ENCODE measurements around the gene DVL2. TPM values are rescaled to one million over a fixed set of nuclear protein-coding genes. Genes with fewer than 3 reads are reported as not detected.

Gene DVL2
- total and polyA plus RNA-seq, 8 donors, result 9.6 to 26.9 (median 16.0) TPM

- no peak overlapping the region for H3K27ac ChIP-seq
- 81 to 82% methylated on average over 23 to 24 of the region's 24 CpGs for WGBS, 2 donors
- ATAC-seq (no peak), FAIRE-seq (no peak), DNase-seq (peak in 2 of 6 donors; percentile 12 to 44)
- H3K27me3 ChIP-seq, result no peaks in the 10 kb centered on the region
- H3K4me1 ChIP-seq, result no peaks in the 10 kb centered on the region
- H3K36me3 ChIP-seq, result no peaks in the 10 kb centered on the region
- no peaks in the 10 kb centered on the region for H3K9me3 ChIP-seq
- no peak overlapping the region for H3K4me3 ChIP-seq
- no peak for TF ChIP-seq CTCF (IDR thresholded peaks at IDR 0.05)
- intact Hi-C loops (cut with DNase I), result no loop called here
Observed at GRCh38 chr17:7207120-7208001, 27.0 kb downstream of the DVL2 start.

DNA sequence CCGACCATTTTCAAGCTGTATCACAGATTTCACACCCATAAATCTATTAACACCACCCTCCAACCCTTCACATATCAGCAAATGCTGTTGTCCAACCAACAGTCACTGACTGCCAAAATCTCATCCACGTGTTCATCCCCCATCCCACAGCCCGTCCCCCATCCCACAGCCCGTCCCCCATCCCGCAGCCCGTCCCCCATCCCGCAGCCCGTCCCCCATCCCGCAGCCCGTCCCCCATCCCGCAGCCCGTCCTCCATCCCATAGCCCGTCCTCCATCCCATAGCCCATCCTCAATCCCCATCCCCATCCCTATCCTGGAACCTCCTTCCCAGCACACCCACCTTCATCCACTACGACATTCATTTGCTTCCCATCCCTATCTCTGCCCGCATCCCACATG is 28.8 kb downstream of the DVL2 start:
- intact Hi-C loops (cut with DNase I), result no loop called here
- no peak for FAIRE-seq
- peak in 2 of 6 donors; percentile 9 to 16 for DNase-seq

GRCh38 chr17:7204828-7205461 is 29.4 kb downstream of the DVL2 start:
- peak; percentile 85 to 88 (median 88) for ATAC-seq
- Histone ChIP-seq H3K27ac (no peak overlapping the region), H3K4me3 (peak overlapping the region in 2 of 4 donors; percentile 31 to 46), H3K9me3 (no peaks in the 10 kb centered on the region), H3K27me3 (no peaks in the 10 kb centered on the region), H3K36me3 (no peaks in the 10 kb centered on the region), H3K4me1 (no peaks in the 10 kb centered on the region)
- TF ChIP-seq CTCF (IDR thresholded peaks at IDR 0.05), result no peak
- intact Hi-C loops (cut with DNase I), result no loop called here
- 2 to 3% methylated on average over 30 to 34 of the region's 34 CpGs for WGBS, 2 donors
- DNase-seq, result peak; percentile 77 to 89 (median 80)
- no peak for FAIRE-seq

More for the DNA sequence above, 28.8 kb downstream of the DVL2 start:
- Histone ChIP-seq H3K9me3 (no peaks in the 10 kb centered on the region), H3K4me1 (no peaks in the 10 kb centered on the region), H3K4me3 (peak overlapping the region in 2 of 4 donors; percentile 31 to 46), H3K27ac (no peak overlapping the region), H3K36me3 (no peaks in the 10 kb centered on the region), H3K27me3 (no peaks in the 10 kb centered on the region)
- no peak for ATAC-seq
- 53 to 57% methylated on average over 14 to 15 of the region's 15 CpGs for WGBS, 2 donors
- TF ChIP-seq CTCF (IDR thresholded peaks at IDR 0.05), result no peak

DNA sequence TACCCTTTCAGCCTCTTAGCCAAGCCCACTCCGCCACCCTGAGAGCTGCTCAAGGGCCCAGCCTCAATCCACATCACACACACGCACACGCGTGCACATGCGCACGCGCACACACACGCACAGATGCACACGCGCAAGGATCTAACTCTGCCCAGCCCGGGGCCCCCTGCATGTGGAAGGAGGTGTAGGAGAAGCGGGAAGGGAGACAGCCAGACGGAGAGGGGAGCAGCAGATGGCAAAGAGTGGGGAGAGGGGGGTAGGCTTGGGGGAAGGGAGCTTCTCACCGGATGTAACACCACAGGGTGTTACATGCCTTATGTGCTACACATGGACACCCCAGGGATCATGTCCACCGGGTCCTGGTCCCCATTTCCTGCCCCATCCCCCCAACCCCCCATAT is 30.0 kb downstream of the DVL2 start:
- H3K27ac ChIP-seq, result no peak overlapping the region

More for the DNA sequence above, 30.0 kb downstream of the DVL2 start:
- intact Hi-C loops (cut with DNase I), result no loop called here
- peak in 2 of 6 donors; percentile 33 to 71 for DNase-seq
- Histone ChIP-seq H3K9me3 (no peaks in the 10 kb centered on the region), H3K36me3 (no peaks in the 10 kb centered on the region), H3K27me3 (no peaks in the 10 kb centered on the region), H3K4me1 (no peaks in the 10 kb centered on the region), H3K4me3 (no peak overlapping the region)
- no peak for FAIRE-seq
- peak in 3 of 4 donors; percentile 6 to 36 (median 32) for ATAC-seq
- 70 to 84% methylated on average over 15 of the region's 15 CpGs for WGBS, 2 donors
- TF ChIP-seq CTCF (IDR thresholded peaks at IDR 0.05), result no peak

Data from pancreas (tissue), 10 donors.